ENCODE results near the gene FMN1.

The FMN1 gene

DNA sequence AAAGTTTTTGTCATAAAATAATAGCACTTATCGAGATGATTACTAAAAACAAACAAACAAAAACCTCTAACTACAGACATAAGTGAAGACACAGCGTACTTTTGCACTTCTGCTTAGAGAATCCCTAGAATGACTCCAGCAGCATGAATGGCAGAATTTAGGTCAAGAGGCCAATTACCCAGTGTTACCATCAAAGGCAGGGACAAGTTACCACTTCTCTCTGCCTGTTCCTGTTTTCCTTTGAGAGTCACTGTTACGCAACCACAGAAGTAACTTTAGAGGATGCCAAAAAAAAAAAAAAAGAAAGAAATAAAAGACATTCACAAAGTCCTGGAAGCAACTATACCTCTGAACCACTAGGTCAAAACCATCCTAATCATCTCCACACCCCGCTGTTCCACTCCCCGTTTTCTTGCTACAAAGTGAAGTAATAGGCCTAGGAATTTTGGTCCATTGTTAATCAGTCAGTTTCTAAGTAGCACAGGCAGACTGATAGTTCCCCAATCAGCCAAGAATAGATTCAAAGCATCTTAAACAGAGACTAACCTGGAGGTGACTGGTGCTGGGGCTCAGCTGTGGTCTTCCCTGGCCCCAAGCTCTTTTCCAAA, 41.9 kb downstream of the FMN1 start:
- Histone ChIP-seq H3K36me3 (peaks cover 11% of the 10 kb centered on the region), H3K27ac (no peak overlapping the region), H3K9me3 (ENCODE audit: severe bottlenecking) (no peaks in the 10 kb centered on the region), H3K4me3 (ENCODE audit: low read depth, low read length) (no peak overlapping the region), H3K27me3 (ENCODE audit: insufficient read depth, low read depth, severe bottlenecking) (no peaks in the 10 kb centered on the region)
- TF ChIP-seq, protein P1, sequence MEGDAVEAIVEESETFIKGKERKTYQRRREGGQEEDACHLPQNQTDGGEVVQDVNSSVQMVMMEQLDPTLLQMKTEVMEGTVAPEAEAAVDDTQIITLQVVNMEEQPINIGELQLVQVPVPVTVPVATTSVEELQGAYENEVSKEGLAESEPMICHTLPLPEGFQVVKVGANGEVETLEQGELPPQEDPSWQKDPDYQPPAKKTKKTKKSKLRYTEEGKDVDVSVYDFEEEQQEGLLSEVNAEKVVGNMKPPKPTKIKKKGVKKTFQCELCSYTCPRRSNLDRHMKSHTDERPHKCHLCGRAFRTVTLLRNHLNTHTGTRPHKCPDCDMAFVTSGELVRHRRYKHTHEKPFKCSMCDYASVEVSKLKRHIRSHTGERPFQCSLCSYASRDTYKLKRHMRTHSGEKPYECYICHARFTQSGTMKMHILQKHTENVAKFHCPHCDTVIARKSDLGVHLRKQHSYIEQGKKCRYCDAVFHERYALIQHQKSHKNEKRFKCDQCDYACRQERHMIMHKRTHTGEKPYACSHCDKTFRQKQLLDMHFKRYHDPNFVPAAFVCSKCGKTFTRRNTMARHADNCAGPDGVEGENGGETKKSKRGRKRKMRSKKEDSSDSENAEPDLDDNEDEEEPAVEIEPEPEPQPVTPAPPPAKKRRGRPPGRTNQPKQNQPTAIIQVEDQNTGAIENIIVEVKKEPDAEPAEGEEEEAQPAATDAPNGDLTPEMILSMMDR (IDR thresholded peaks at IDR 0.05; ENCODE audit: low read depth, low read length): no peak
- no peak for DNase-seq

DNA sequence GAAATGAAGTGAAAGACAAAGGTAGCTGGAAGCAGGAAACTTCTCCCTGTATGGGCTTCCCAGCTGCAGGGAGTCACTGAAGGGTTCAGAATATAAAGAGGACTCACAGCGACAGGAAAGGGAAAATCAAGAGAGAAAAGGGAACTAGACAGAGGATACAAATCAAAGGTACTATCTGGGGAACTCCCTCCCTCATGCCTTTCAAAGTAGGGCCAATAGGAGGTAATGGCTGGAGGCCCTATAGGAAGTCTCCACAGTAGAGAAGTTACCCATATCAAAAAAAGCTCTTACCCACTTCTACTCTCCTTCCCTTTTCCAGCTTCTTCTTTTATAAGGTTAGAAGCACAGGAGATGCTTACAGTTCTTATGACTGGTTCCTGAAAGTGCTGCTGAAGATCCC, 43.5 kb downstream of the FMN1 start:
- H3K4me3 ChIP-seq (ENCODE audit: low read depth, low read length): no peak overlapping the region
- H3K27me3 ChIP-seq (ENCODE audit: insufficient read depth, low read depth, severe bottlenecking): no peaks in the 10 kb centered on the region
- H3K36me3 ChIP-seq: peaks cover 11% of the 10 kb centered on the region
- TF ChIP-seq, protein P1 (IDR thresholded peaks at IDR 0.05; ENCODE audit: low read depth, low read length): no peak
- no peaks in the 10 kb centered on the region for H3K9me3 ChIP-seq (ENCODE audit: severe bottlenecking)
- no peak overlapping the region for H3K27ac ChIP-seq
- DNase-seq: no peak

GRCh38 chr15:33150431-33150941, 44.0 kb downstream of the FMN1 start:
- H3K27me3 ChIP-seq (ENCODE audit: insufficient read depth, low read depth, severe bottlenecking): no peaks in the 10 kb centered on the region
- TF ChIP-seq, protein P1 (IDR thresholded peaks at IDR 0.05; ENCODE audit: low read depth, low read length): no peak
- peaks cover 11% of the 10 kb centered on the region for H3K36me3 ChIP-seq
- DNase-seq: peak; percentile 53
- no peaks in the 10 kb centered on the region for H3K9me3 ChIP-seq (ENCODE audit: severe bottlenecking)
- H3K4me3 ChIP-seq (ENCODE audit: low read depth, low read length): no peak overlapping the region
- H3K27ac ChIP-seq: no peak overlapping the region

DNA sequence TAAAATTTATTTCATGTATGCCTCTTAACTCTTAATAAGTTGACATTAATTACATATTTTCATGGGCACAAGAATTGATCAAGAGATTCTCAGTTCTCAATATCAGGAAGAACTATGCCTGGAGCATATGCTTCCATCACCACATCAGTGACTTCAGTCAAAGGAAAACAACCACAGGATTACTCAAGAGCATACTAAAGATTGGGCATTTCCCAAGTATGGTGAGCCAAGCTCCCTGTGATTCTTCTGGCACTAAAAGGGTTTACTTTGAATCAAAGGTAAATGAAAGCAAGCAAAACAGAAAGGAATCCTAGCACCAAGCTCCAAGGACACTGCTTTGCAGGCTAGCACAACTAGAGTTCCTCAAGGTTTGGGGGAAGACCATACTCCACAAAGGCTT, 44.6 kb downstream of the FMN1 start:
- peaks cover 11% of the 10 kb centered on the region for H3K36me3 ChIP-seq
- H3K9me3 ChIP-seq (ENCODE audit: severe bottlenecking): no peaks in the 10 kb centered on the region
- H3K27me3 ChIP-seq (ENCODE audit: insufficient read depth, low read depth, severe bottlenecking): no peaks in the 10 kb centered on the region
- no peak overlapping the region for H3K27ac ChIP-seq
- no peak for DNase-seq
- TF ChIP-seq, protein P1 (IDR thresholded peaks at IDR 0.05; ENCODE audit: low read depth, low read length): no peak
- no peak overlapping the region for H3K4me3 ChIP-seq (ENCODE audit: low read depth, low read length)

DNA sequence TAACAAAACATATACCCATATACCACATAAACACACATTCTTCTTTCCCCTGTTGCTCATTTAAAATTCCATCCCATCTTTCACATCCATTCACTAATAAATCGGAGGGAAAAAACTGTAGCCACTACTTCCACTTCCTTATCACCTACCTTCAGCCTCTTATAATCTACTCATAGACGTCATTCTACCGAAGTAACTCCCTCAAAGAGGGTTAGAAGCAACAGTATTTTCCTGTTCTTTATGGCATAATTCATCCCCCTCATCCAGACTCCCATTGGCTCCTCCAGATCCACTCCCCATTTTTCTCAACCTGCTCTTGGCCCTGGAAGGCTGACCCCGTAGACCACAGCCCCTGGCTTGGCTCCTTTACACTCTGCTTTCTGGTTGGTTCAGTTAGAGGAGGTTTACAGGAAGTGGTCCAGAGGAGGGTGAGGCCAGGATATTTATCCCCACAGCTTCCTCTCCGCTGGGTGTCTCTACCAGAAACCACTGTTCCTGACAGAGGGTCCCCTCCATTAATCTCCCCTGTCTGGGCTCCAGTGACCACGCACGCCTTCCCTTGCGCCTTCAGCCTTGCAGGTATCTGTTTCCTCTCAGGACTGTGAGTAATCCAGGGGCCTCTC, 46.3 kb downstream of the FMN1 start:
- H3K27ac ChIP-seq: no peak overlapping the region
- H3K36me3 ChIP-seq: no peaks in the 10 kb centered on the region; the same call in none of the 2 replicates
- H3K9me3 ChIP-seq (ENCODE audit: severe bottlenecking): no peaks in the 10 kb centered on the region
- no peak overlapping the region for H3K4me3 ChIP-seq (ENCODE audit: low read depth, low read length)
- TF ChIP-seq, protein P1 (IDR thresholded peaks at IDR 0.05; ENCODE audit: low read depth, low read length): no peak
- H3K27me3 ChIP-seq (ENCODE audit: insufficient read depth, low read depth, severe bottlenecking): no peaks in the 10 kb centered on the region
- DNase-seq: peak; percentile 42

All from WERI-Rb-1 (cell line).